ENCODE results near the gene SNX27. TPM values are rescaled to one million over a fixed set of nuclear protein-coding genes. Genes with fewer than 3 reads are reported as not detected.
A peak's percentile ranks its signal among the peaks of the same experiment; 100 is the strongest.
"Not testable (repeated sequence)": the region's sequence is repeated elsewhere in the genome, so short reads cannot be mapped to it uniquely, and the experiment has no call there.

SNX27 gene
- total RNA-seq, 1 donor from 2014 or later = 16.4 TPM

- ATAC-seq = no peak
These were observed 7.6 kb upstream of the SNX27 start for GRCh38 chr1:151604291-151604690.

GRCh38 chr1:151606384-151606783 lies 5.5 kb upstream of the SNX27 start:
- peak; percentile 86 for ATAC-seq

GRCh38 chr1:151606857-151607256 lies 5.0 kb upstream of the SNX27 start:
- no peak for ATAC-seq

- no peak for ATAC-seq
These were observed 1.7 kb upstream of the SNX27 start for GRCh38 chr1:151610142-151610541.

- ATAC-seq = peak; percentile 64
These were observed 511 bp upstream of the SNX27 start for GRCh38 chr1:151611288-151611790.

DNA sequence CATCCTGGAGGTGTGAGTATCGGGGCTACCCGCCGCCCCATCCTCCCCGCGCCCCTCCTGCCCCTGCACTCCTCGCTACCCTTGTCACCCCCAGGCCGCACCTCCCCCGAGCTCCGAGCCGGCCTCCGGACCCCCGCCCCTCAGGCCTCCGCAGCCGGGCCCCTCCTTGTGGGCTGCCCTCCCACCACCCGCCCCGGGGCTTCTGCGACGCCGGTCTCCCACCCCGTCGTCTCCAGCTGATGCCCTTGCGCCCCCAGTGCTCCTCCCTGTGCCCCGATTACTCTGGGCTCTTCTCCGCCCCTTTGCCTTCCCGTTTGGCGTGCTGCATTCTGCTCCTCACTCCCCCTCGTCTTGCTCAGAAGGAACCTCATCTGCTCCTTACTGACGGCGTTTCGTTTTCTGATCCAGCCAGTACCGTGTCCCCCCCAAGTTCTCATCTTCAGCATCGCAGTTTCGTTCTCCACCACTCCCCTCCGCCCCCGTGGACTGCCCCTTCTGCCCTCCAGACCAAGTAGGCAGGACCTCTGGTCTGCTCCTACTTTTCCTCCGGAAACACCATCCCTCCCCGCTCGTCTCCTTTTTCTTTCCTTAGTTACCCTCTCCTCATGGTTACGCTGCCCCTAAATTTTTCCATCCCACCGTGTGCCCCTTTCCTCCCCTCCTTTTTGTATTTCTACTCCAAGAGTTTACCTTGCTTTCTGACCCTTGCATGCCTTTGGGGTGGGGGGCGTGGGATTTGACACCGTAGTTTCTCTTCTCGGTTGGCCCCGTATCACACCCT lies 841 bp downstream of the SNX27 start:
- peak; percentile 18 for ATAC-seq

GRCh38 chr1:151613282-151613780 lies 1.5 kb downstream of the SNX27 start:
- ATAC-seq = no peak

DNA sequence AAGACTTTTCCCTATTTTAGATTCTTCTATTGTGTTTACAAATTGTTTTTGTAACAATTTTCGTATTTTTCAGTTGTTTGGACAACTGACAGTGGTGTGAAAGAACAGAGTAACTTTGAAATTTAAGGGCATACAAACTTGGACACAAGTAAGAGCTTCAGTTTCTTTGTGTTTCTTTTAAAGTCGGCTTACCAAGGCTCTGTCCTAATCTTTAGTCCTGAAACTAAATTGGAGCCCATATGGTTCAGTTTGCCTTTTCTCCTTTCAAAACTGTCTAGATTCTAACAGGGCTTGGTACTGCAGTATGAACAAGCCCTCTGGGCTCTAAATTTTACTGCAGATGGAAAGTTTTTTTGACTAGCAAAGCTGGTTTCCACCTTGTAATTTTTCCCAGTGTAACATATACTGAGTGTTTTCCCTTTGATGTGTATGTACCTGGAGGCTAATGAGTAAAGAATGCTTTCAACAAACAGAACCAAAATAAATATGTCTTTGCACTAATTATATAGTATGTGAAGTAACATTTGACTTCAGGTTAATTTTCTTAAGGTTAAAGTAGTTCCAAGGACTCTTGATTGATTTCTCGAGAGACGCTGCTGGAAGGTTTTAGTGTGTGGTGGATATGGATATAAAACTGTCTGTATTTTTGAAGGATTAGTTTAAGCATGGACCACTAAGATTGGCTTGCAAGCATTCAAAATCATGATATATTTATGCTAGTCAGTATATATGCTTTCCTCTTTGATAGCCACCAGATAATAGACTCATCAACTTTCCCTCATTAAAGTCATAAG lies 4.1 kb downstream of the SNX27 start:
- no peak for ATAC-seq

DNA sequence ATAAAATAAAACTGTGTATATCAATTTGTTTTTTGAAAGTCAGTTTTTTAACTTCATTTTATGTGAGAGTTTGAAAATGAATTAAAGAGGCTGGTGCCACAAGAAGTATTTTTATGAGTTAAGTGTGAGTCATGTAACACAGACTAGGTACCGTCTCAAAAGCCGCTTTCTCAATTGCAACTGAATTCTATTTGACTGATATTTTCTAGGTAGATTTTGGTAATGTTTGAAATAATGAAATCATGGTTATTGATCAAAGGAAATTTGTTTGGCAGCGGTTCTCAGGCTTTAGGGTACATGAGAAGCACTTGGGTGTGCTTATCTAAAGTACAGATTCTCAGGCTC lies 4.6 kb downstream of the SNX27 start:
- no peak for ATAC-seq

- ATAC-seq = no peak
These were observed 6.2 kb downstream of the SNX27 start for GRCh38 chr1:151618003-151618402.

DNA sequence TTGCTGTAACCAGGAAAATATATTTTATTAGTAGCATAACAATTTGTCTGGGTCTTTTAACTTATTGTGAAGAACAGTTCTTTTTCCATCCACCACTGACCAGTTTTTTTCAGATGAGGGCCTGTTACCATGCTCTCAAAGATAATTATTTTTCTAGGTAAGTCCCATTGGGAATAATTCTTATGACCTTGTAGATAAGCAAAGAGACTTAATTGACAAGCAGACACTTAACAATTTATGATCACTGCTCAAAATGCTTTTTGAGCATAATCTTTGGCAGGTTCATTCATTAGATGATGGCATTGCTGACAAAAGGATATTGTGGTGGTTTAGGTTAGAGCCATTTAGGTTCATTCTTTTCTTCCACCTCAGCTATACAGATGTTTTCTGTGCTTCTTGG lies 6.6 kb downstream of the SNX27 start:
- no peak for ATAC-seq

- ATAC-seq = not testable (repeated sequence)
These were observed 7.1 kb downstream of the SNX27 start for GRCh38 chr1:151618996-151619395.

DNA sequence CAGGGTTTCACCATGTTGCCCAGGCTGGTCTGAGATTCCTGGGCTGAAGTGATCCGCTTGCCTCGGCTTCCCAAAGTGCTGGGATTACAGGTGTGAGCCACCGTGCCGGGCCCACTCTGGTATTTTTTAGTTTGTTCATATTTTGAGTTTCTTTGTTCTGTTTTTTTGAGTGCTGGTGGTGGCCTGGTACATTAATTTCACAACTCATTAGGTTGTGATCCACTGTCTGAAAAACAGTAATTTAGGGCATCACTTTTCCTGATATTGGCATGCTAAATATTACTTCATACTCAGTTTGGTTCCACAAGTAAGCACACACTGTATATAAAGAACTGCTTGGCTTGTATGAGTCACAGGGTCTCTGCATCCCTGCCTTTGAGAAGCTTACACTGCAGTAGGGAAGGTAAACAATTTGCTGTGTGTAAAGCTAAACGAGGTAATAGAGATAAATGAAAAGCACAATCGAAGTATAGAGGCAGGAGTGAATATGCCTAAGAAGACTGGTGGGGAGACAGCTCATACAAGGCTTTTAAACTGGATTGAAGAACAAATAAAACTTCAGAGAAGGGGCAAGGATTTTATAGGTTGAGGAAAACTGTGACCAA lies 7.7 kb downstream of the SNX27 start:
- ATAC-seq = peak; percentile 49

GRCh38 chr1:151620286-151620685 lies 8.4 kb downstream of the SNX27 start:
- no peak for ATAC-seq

DNA sequence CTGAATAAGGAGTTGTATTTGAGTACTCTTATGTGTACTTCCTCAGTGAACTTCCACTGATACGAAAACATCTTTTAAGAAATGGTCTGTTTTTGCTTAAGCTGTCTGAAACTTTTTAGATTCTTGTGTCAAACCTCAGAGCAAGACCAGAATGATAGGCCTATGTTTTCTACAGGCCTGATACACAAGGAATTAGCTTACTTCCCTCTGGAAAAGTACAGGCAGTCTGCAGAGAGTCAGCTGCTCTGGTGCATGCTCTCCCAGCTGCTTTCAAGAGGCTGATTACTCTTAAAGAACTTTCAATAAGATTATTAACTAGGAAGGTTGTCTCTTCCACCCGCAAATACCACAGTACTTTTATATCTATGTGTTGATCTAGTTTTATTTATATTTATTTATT lies 9.5 kb downstream of the SNX27 start:
- no peak for ATAC-seq

GRCh38 chr1:151624783-151625182 lies 12.9 kb downstream of the SNX27 start:
- ATAC-seq = no peak

- ATAC-seq = no peak
These were observed 15.0 kb downstream of the SNX27 start for GRCh38 chr1:151626740-151627334.

DNA sequence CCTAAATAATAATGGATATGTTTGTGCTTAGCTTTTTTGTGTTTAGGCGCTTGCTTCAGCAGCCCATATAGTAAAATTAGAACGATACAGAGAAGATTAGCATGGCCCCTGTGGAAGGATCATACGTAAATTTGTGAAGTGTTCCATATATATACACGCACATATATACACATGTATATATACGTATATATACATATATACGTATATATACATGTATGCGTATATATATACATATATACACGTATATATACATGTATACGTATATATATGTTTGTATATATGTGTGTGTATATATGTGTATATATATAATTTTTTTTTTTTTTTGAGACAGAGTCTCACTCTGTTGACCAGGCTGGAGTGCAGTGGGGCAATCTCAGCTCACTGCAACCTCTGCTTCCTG lies 17.4 kb downstream of the SNX27 start:
- no peak for ATAC-seq

GRCh38 chr1:151635479-151636072 lies 23.7 kb downstream of the SNX27 start:
- no peak for ATAC-seq

DNA sequence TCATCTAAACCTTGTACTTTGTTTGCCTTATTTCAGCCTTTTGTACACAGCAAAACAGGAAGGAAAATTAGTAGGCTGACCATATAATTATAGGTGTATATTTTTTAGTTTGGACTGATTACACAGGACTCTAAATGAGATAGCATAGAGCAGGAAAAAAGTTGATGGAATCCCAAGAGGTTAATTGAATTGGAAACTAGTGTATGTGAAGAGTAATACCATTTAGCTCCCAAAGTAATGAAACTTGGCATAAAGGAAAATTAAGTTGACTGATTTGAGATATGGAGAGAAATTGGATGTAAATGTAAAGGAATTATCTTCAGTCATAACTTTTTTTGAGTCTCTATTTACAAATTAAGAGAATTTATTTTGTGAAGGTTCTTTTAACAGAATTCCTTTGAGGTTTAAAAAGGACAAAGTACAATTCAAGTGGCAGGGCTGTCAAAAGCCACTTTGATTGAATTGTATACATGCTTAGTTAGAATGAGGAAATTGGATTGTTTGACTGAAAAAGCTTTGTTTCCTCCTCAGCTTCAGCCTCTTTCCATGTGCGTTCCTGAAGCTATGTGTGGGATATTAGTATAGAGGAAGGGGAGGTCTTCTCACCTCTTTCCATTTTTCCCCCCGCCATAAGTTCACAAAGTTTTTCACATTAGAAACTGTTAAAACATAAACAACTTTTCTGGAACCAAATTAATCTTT lies 26.4 kb downstream of the SNX27 start:
- ATAC-seq = no peak

DNA sequence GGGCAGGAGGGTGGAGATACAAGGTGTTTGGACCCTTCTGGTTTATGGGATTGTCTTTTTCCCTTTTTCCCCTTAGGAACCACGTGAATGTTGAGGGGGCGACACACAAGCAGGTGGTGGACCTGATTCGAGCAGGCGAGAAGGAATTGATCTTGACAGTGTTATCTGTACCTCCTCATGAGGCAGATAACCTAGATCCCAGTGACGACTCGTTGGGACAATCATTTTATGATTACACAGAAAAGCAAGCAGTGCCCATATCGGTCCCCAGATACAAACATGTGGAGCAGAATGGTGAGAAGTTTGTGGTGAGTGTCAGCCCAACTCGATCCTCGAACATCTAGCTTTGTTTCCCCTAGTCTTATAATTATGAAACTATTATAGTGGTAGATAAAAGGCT lies 27.0 kb downstream of the SNX27 start:
- no peak for ATAC-seq

GRCh38 chr1:151639466-151639865 lies 27.6 kb downstream of the SNX27 start:
- no peak for ATAC-seq

Data from esophagus mucosa (tissue), 1 donor.